Adrenal gland (tissue), 12 donors: ENCODE results near the gene SEMA6D. TPM values are rescaled to one million over a fixed set of nuclear protein-coding genes. Genes with fewer than 3 reads are reported as not detected.

Source experiments
- DNase-seq, 7 donors: peaks; one replicate each; pipeline ENCODE4 v3.0.0-alpha.2; 2019 to 2020
- H3K27ac ChIP-seq, 5 donors: fragments of 200-600 bp; sonication (generic) in 4 of 5; 1 replicate in 3 of 5; 2 replicates in 2 of 5; pipeline versions ENCODE4 v1.5.1 to v1.8.0; 2016 to 2020; ENCODE audit warnings: mild to moderate bottlenecking in 1 of 5
- H3K27me3 ChIP-seq: fragments of 200-600 bp; 2 replicates; pipeline ENCODE4 v1.8.0; 2021
- H3K36me3 ChIP-seq, 2 donors: fragments of 200-600 bp; replicated peaks in 1 of 2; 1 replicate in 1 of 2; 2 replicates in 1 of 2; pipeline versions ENCODE4 v1.5.1 to v1.8.0; 2018 to 2022
- H3K4me1 ChIP-seq, 2 donors: fragments of 200-600 bp; replicated peaks in 1 of 2; 1 replicate in 1 of 2; 2 replicates in 1 of 2; pipeline versions ENCODE4 v1.5.1 to v1.8.0; 2018 to 2021
- H3K4me3 ChIP-seq, 4 donors: fragments of 200-600 bp; sonication (generic) in 3 of 4; one replicate each; pipeline ENCODE4 v1.5.1; 2016 to 2018
- H3K9me3 ChIP-seq, 3 donors: fragments of 200-600 bp; sonication (generic) in 1 of 3; replicated peaks in 1 of 3; 1 replicate in 2 of 3; 2 replicates in 1 of 3; pipeline versions ENCODE4 v1.5.1 to v1.8.0; 2016 to 2021
- POLR2A ChIP-seq, 2 donors: fragments of 450-650 bp; IDR thresholded peaks; one replicate each; pipeline ENCODE4 v1.6.1; 2017; ENCODE audit warnings: antibody characterized with exemption in 2 of 2, mild to moderate bottlenecking in 2 of 2, moderate library complexity in 1 of 2
- WGBS, 4 donors: extraction: QIAGEN DNeasy Blood & Tissue Kit in 2 of 4; methylation state at CpG; one replicate each; pipeline versions ENCODE4 v1.1.5 to v1.1.7; 2013 to 2017; 5-methylcytosine and 5-hydroxymethylcytosine counted together
- intact Hi-C, 2 donors: fragments of 100-400 bp; cut with DNase I; formaldehyde crosslinking; loops; one replicate each; pipeline versions ENCODE4 v1.14.1 to v1.15.0; 2022 to 2023
- polyA plus RNA-seq, 3 donors: library from polyadenylated mRNA; stranded (reverse); fragments of 200-250 nt in 2 of 3; fragments of 350-450 nt in 1 of 3; fragmentation: Illumina TruSeq in 1 of 3; extraction: RNeasy Lipid Tissue Mini Kit (QIAGEN cat#74804) in 1 of 3; gene quantifications; one replicate each; pipeline ENCODE4 v1.2.3, GENCODE V29; 2013 to 2014
- total RNA-seq, 9 donors: library from RNA; depleted of rRNA in 4 of 9; stranded (reverse); fragments of >200 nt in 4 of 9; fragments of 120-200 nt in 1 of 9; fragmentation: NEBNext Ultra II Directional in 1 of 9; extraction: Animal tissue kit (Norgen Biotek cat#: 25700) in 1 of 9; gene quantifications; one replicate each; pipeline versions ENCODE4 v1.1.0 to v1.2.4, GENCODE V29; 2013 to 2023
- TF ChIP-seq, protein P1 (sequence below), 6 experiments: fragments of 450-650 bp in 4 of 6; fragments of 200-600 bp in 2 of 6; sonication (generic) in 1 of 6; IDR thresholded peaks; 1 replicate in 5 of 6; 2 replicates in 1 of 6; pipeline versions ENCODE4 v1.5.1 to v1.8.0; 2016 to 2021; ENCODE audit warnings: antibody characterized with exemption in 6 of 6, mild to moderate bottlenecking in 2 of 6, moderate library complexity in 1 of 6
- donor health status: healthy with polysubstance abuse.
- donor health status: Bipolar disorder and iron deficiency.
- donor health status: DM: yes; HTN: yes; CAD: no.
- donor health status: DM: no; HTN: no; CAD: no.
- donor health status: DM: no; HTN: no; CAD: no.
- donor health status: DM: yes; HTN: yes; CAD: no.

Gene SEMA6D
- total and polyA plus RNA-seq, 12 donors = 0.30 to 10.3 (median 2.5) TPM

DNA sequence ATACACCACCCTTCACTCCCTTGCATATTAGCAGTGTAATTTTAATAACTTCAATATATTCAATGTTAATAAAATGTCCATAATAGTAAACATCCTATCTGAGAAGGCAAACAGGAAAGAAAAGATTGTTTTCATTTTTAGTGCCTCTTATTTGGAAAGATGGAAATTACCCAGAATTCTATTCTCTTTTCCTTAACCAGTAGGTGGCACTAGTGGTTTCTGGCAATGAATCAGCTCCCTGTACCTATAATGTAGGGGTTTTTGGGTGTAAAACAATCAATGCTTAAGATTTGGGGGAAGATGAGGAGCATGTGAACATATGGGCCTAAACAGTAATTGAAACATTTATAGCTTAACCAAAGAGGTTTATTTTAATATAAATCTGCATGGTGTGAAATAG, 5.7 kb upstream of the SEMA6D start:
- peaks cover 3% of the 10 kb centered on the region for H3K27me3 ChIP-seq
- intact Hi-C loops = no loop called here
- H3K9me3 ChIP-seq = no peaks in the 10 kb centered on the region
- peaks cover 0 to 7% of the 10 kb centered on the region in 2 donors for H3K4me1 ChIP-seq
- H3K36me3 ChIP-seq = no peaks in the 10 kb centered on the region
- TF ChIP-seq POLR2A (IDR thresholded peaks at IDR 0.05) = no peak
- TF ChIP-seq, protein P1, sequence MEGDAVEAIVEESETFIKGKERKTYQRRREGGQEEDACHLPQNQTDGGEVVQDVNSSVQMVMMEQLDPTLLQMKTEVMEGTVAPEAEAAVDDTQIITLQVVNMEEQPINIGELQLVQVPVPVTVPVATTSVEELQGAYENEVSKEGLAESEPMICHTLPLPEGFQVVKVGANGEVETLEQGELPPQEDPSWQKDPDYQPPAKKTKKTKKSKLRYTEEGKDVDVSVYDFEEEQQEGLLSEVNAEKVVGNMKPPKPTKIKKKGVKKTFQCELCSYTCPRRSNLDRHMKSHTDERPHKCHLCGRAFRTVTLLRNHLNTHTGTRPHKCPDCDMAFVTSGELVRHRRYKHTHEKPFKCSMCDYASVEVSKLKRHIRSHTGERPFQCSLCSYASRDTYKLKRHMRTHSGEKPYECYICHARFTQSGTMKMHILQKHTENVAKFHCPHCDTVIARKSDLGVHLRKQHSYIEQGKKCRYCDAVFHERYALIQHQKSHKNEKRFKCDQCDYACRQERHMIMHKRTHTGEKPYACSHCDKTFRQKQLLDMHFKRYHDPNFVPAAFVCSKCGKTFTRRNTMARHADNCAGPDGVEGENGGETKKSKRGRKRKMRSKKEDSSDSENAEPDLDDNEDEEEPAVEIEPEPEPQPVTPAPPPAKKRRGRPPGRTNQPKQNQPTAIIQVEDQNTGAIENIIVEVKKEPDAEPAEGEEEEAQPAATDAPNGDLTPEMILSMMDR (IDR thresholded peaks at IDR 0.05) = peak in 5 of 6 experiments; percentile 18 to 41 (median 34)
- no peak for DNase-seq
- H3K4me3 ChIP-seq = no peak overlapping the region
- H3K27ac ChIP-seq = no peak overlapping the region

DNA sequence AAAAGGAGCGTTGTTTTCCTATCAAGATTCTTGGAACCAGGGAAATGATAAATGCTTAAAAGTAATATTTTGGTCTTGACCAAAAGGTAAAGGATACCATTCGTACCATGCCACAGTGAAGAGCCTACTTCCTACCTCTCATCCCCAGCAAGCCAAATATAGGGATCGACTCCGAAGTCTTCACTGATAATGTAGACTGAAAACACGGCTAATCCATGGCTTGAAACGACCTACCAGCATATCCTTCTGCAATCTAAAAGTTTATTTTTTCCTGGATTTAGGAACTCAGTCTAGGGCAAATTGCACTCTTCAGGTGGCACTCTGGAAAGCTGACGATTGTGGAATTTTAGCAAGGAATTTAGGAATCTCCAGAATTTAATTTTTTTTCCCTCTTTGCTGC, 1.9 kb upstream of the SEMA6D start:
- intact Hi-C loops = no loop called here
- Histone ChIP-seq H3K9me3 (no peaks in the 10 kb centered on the region), H3K27me3 (peaks cover 9% of the 10 kb centered on the region), H3K4me1 (peaks cover 0 to 12% of the 10 kb centered on the region in 2 donors), H3K27ac (no peak overlapping the region), H3K36me3 (no peaks in the 10 kb centered on the region), H3K4me3 (no peak overlapping the region)
- DNase-seq = no peak
- WGBS, 4 donors = 87 to 93% (median 89%) methylated on average over 7 of the region's 7 CpGs
- TF ChIP-seq POLR2A (IDR thresholded peaks at IDR 0.05) = no peak
- TF ChIP-seq, protein P1 (IDR thresholded peaks at IDR 0.05) = no peak

DNA sequence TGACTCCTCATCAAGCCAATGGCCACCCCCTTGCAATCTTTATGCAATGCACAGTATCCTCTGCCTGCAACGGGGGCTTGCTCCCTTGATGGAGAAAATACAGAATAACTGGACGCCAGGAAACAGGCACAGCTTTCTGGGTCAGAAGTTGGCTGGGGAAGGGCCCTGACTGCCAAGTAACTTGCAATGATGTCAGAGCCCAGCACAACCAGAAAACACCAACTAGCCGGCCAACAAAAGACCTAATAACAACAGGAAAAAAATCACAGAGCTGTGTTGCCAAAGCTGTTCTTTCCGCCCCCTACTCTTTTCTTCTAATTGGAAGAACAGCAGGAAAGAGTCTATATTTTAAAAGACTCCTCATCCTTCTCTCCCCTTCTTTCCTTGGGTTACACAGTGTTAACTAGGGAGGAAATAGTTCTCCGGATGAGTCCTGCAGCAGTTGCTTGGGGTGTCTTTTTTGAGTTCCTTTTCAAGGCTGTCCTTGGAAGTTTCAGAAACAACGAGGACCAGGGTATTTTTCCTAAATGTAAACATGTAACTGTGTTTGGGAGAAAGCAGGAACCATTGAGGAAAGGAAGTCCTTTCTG, 1.4 kb upstream of the SEMA6D start:
- Histone ChIP-seq H3K4me3 (no peak overlapping the region), H3K9me3 (no peaks in the 10 kb centered on the region), H3K27ac (peak overlapping the region in 1 of 5 donors; percentile 36), H3K36me3 (no peaks in the 10 kb centered on the region), H3K27me3 (peaks cover 9% of the 10 kb centered on the region), H3K4me1 (peaks cover 0 to 12% of the 10 kb centered on the region in 2 donors)
- WGBS, 4 donors = 19 to 27% (median 24%) methylated on average over 6 of the region's 6 CpGs
- intact Hi-C loops = no loop called here
- TF ChIP-seq, protein P1 (IDR thresholded peaks at IDR 0.05) = no peak
- TF ChIP-seq POLR2A (IDR thresholded peaks at IDR 0.05) = no peak
- DNase-seq = peak in 2 of 7 donors; percentile 16

DNA sequence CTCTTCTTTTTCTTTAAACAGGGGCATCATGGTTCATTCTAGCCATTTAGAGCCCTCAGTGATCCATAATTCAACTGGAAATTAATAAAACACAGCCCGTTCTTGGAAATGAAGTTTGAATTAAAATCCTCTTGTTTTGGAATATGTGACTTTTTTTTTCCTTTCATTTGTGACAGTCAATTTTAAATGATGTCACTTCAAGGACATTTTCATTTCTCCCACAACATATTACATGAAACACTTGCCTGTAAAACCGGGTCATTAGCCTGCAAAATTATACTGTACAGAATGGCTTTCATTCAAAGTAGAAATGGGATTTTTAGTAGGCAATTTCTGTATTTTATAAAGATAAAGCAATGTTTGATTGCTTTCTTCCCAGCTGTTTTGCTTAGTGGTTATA, 789 bp upstream of the SEMA6D start:
- peak overlapping the region in 1 of 4 donors; percentile 54 for H3K4me3 ChIP-seq
- peaks cover 0 to 12% of the 10 kb centered on the region in 2 donors for H3K4me1 ChIP-seq
- H3K27ac ChIP-seq = peak overlapping the region in 1 of 5 donors; percentile 36
- H3K36me3 ChIP-seq = no peaks in the 10 kb centered on the region
- TF ChIP-seq POLR2A (IDR thresholded peaks at IDR 0.05) = no peak
- TF ChIP-seq, protein P1 (IDR thresholded peaks at IDR 0.05) = no peak
- 11 to 35% (median 21%) methylated on average over 2 of the region's 2 CpGs for WGBS, 4 donors
- H3K27me3 ChIP-seq = peaks cover 9% of the 10 kb centered on the region
- H3K9me3 ChIP-seq = no peaks in the 10 kb centered on the region
- DNase-seq = no peak
- intact Hi-C loops = no loop called here
